ENCODE data around the gene MTA1. TPM values are rescaled to one million over a fixed set of nuclear protein-coding genes. Genes with fewer than 3 reads are reported as not detected.

The MTA1 gene
- total RNA-seq, 1 donor from 2014 or later = 48.3 TPM

GRCh38 chr14:105445901-105446845 is 26.5 kb downstream of the MTA1 start:
- DNase-seq = no peak

- no peak for DNase-seq
These were observed 27.3 kb downstream of the MTA1 start for GRCh38 chr14:105446971-105447370.

- no peak for DNase-seq
These were observed 28.3 kb downstream of the MTA1 start for GRCh38 chr14:105447651-105448640.

GRCh38 chr14:105448706-105449111 is 29.1 kb downstream of the MTA1 start:
- peak; percentile 16 for DNase-seq

- DNase-seq = no peak
These were observed 29.9 kb downstream of the MTA1 start for GRCh38 chr14:105449276-105450122.

GRCh38 chr14:105450123-105450505 is 30.5 kb downstream of the MTA1 start:
- no peak for DNase-seq

GRCh38 chr14:105450864-105451720 is 31.5 kb downstream of the MTA1 start:
- DNase-seq = no peak

- DNase-seq = no peak
These were observed 33.3 kb downstream of the MTA1 start for GRCh38 chr14:105452963-105453362.

GRCh38 chr14:105453847-105454246 is 34.2 kb downstream of the MTA1 start:
- no peak for DNase-seq

GRCh38 chr14:105455086-105455640 is 35.5 kb downstream of the MTA1 start:
- no peak for DNase-seq

GRCh38 chr14:105455766-105456660 is 36.4 kb downstream of the MTA1 start:
- DNase-seq = no peak

- DNase-seq = no peak
These were observed 37.4 kb downstream of the MTA1 start for GRCh38 chr14:105456736-105457617.

- no peak for DNase-seq
These were observed 38.4 kb downstream of the MTA1 start for GRCh38 chr14:105458010-105458409.

- DNase-seq = no peak
These were observed 38.9 kb downstream of the MTA1 start for GRCh38 chr14:105458571-105458970.

- no peak for DNase-seq
These were observed 40.5 kb downstream of the MTA1 start for GRCh38 chr14:105460116-105460515.

- no peak for DNase-seq
These were observed 41.0 kb downstream of the MTA1 start for GRCh38 chr14:105460616-105461015.

GRCh38 chr14:105461903-105462302 is 42.3 kb downstream of the MTA1 start:
- no peak for DNase-seq

- DNase-seq = no peak
These were observed 44.9 kb downstream of the MTA1 start for GRCh38 chr14:105464501-105464900.
